Cardiac septum (tissue), 1 donor: ENCODE results near the gene AGAP1. TPM values are rescaled to one million over a fixed set of nuclear protein-coding genes. Genes with fewer than 3 reads are reported as not detected.

ENCODE experiments used
- DNase-seq: peaks from one replicate; pipeline ENCODE4 v3.0.0-alpha.2; 2020; ENCODE audit warnings: low spot score
- intact Hi-C: fragments of 100-400 bp; cut with DNase I; formaldehyde crosslinking; loops from one replicate; pipeline ENCODE4 v1.14.0; 2022
- total RNA-seq: library from RNA; stranded (reverse); fragmentation: NEBNext Ultra II Directional; extraction: Animal tissue kit (Norgen Biotek cat#: 25700); gene quantifications from one replicate; pipeline ENCODE4 v1.2.1, GENCODE V29; 2021
- donor health status: DM: no; HTN: no; CAD: no.

Gene AGAP1
- total RNA-seq, 1 donor from 2014 or later, result 18.7 TPM

GRCh38 chr2:235826826-235827225, 333.0 kb downstream of the AGAP1 start:
- intact Hi-C loops, result no loop called here

GRCh38 chr2:235827585-235827992, 333.7 kb downstream of the AGAP1 start:
- DNase-seq, result no peak
- intact Hi-C loops, result no loop called here

More at GRCh38 chr2:235826826-235827225, 333.0 kb downstream of the AGAP1 start:
- no peak for DNase-seq

GRCh38 chr2:235829726-235830125, 335.9 kb downstream of the AGAP1 start:
- intact Hi-C loops, result no loop called here
- peak; percentile 64 for DNase-seq

- intact Hi-C loops, result no loop called here
- no peak for DNase-seq
These were observed 337.9 kb downstream of the AGAP1 start for GRCh38 chr2:235831755-235832154.

GRCh38 chr2:235832941-235833340, 339.1 kb downstream of the AGAP1 start:
- DNase-seq, result peak; percentile 53
- intact Hi-C loops, result no loop called here

GRCh38 chr2:235833971-235834620, 340.3 kb downstream of the AGAP1 start:
- peak; percentile 66 for DNase-seq
- intact Hi-C loops, result no loop called here

- DNase-seq, result peak; percentile 69
- intact Hi-C loops, result no loop called here
These were observed 340.9 kb downstream of the AGAP1 start for GRCh38 chr2:235834781-235835180.

- no peak for DNase-seq
- intact Hi-C loops, result no loop called here
These were observed 342.0 kb downstream of the AGAP1 start for GRCh38 chr2:235835810-235836209.

GRCh38 chr2:235836491-235836911, 342.7 kb downstream of the AGAP1 start:
- DNase-seq, result peak; percentile 39
- intact Hi-C loops, result no loop called here

- peak; percentile 35 for DNase-seq
- intact Hi-C loops, result no loop called here
These were observed 345.4 kb downstream of the AGAP1 start for GRCh38 chr2:235839226-235839625.

- intact Hi-C loops, result no loop called here
- peak; percentile 20 for DNase-seq
These were observed 346.1 kb downstream of the AGAP1 start for GRCh38 chr2:235839974-235840373.

- intact Hi-C loops, result no loop called here
- peak; percentile 31 for DNase-seq
These were observed 348.0 kb downstream of the AGAP1 start for GRCh38 chr2:235841863-235842262.

GRCh38 chr2:235842941-235843340, 349.1 kb downstream of the AGAP1 start:
- DNase-seq, result peak; percentile 64
- intact Hi-C loops, result no loop called here

- peak; percentile 66 for DNase-seq
- intact Hi-C loops, result no loop called here
These were observed 349.9 kb downstream of the AGAP1 start for GRCh38 chr2:235843591-235844395.

GRCh38 chr2:235844561-235844960, 350.7 kb downstream of the AGAP1 start:
- DNase-seq, result no peak
- intact Hi-C loops, result no loop called here

- DNase-seq, result peak; percentile 33
- intact Hi-C loops, result no loop called here
These were observed 351.4 kb downstream of the AGAP1 start for GRCh38 chr2:235845245-235845644.

- intact Hi-C loops, result no loop called here
- DNase-seq, result no peak
These were observed 353.7 kb downstream of the AGAP1 start for GRCh38 chr2:235847576-235847975.

GRCh38 chr2:235848055-235848454, 354.2 kb downstream of the AGAP1 start:
- intact Hi-C loops, result no loop called here
- DNase-seq, result no peak

GRCh38 chr2:235848946-235849345, 355.1 kb downstream of the AGAP1 start:
- intact Hi-C loops, result no loop called here
- DNase-seq, result no peak

GRCh38 chr2:235849489-235849888, 355.6 kb downstream of the AGAP1 start:
- intact Hi-C loops, result no loop called here
- DNase-seq, result peak; percentile 31

GRCh38 chr2:235850289-235850688, 356.4 kb downstream of the AGAP1 start:
- DNase-seq, result peak; percentile 71
- intact Hi-C loops, result no loop called here
